ENCODE measurements around the gene PDGFRB. TPM values are rescaled to one million over a fixed set of nuclear protein-coding genes. Genes with fewer than 3 reads are reported as not detected.

The PDGFRB gene
- total RNA-seq, 1 experiment from 2014 or later, result 0.34 TPM

GRCh38 chr5:150068961-150069645 is 86.5 kb downstream of the PDGFRB start:
- no peak overlapping the region for H3K27ac ChIP-seq (ENCODE audit: low read depth, low read length)
- no peak overlapping the region for H3K4me3 ChIP-seq (replicated peaks in 1 of 2; ENCODE audit: low read depth in 1 of 2, low read length in 2 of 2)
- no peak overlapping the region for H2AFZ ChIP-seq (ENCODE audit: low read depth, low read length, poor library complexity, severe bottlenecking)
- ATAC-seq, result no peak
- H4K20me1 ChIP-seq (ENCODE audit: insufficient read depth), result no peaks in the 10 kb centered on the region
- intact Hi-C loops (cut with micrococcal nuclease), result no loop called here
- no peaks in the 10 kb centered on the region for H3K9me2 ChIP-seq (ENCODE audit: insufficient read depth)
- CTCF ChIA-PET, result no interaction called here
- peaks cover 0 to 3% of the 10 kb centered on the region in 2 experiments; a peak in 1 of 4 replicates for H3K4me1 ChIP-seq (ENCODE audit: control insufficient read depth in 1 of 2, insufficient read depth in 2 of 2, low read length in 2 of 2)
- no peak for DNase-seq (ENCODE audit: low read depth, low spot score)
- no peaks in the 10 kb centered on the region for H3K27me3 ChIP-seq (ENCODE audit: insufficient read depth, low read length)
- TF ChIP-seq EZH2phosphoT487 (IDR thresholded peaks at IDR 0.05; ENCODE audit: borderline replicate concordance) (no peak), JUND (IDR thresholded peaks at IDR 0.05) (no peak), SRF (IDR thresholded peaks at IDR 0.05; ENCODE audit: low read depth) (no peak), TCF7L2 (IDR thresholded peaks at IDR 0.05; ENCODE audit: borderline replicate concordance, extremely low read depth, insufficient read depth, insufficient read length) (no peak)
- TF ChIP-seq, protein P1, sequence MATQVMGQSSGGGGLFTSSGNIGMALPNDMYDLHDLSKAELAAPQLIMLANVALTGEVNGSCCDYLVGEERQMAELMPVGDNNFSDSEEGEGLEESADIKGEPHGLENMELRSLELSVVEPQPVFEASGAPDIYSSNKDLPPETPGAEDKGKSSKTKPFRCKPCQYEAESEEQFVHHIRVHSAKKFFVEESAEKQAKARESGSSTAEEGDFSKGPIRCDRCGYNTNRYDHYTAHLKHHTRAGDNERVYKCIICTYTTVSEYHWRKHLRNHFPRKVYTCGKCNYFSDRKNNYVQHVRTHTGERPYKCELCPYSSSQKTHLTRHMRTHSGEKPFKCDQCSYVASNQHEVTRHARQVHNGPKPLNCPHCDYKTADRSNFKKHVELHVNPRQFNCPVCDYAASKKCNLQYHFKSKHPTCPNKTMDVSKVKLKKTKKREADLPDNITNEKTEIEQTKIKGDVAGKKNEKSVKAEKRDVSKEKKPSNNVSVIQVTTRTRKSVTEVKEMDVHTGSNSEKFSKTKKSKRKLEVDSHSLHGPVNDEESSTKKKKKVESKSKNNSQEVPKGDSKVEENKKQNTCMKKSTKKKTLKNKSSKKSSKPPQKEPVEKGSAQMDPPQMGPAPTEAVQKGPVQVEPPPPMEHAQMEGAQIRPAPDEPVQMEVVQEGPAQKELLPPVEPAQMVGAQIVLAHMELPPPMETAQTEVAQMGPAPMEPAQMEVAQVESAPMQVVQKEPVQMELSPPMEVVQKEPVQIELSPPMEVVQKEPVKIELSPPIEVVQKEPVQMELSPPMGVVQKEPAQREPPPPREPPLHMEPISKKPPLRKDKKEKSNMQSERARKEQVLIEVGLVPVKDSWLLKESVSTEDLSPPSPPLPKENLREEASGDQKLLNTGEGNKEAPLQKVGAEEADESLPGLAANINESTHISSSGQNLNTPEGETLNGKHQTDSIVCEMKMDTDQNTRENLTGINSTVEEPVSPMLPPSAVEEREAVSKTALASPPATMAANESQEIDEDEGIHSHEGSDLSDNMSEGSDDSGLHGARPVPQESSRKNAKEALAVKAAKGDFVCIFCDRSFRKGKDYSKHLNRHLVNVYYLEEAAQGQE (IDR thresholded peaks at IDR 0.05; ENCODE audit: low read depth), result no peak
- no peak overlapping the region for H3K9ac ChIP-seq (ENCODE audit: low read length)
- RAD21 ChIA-PET (ENCODE audit: low non-redundant PET in 1 of 2, low total read pairs in 2 of 2, uncharacterized antibody in 2 of 2, unreplicated experiment in 2 of 2), result no interaction called here
- no peaks in the 10 kb centered on the region for H3K36me3 ChIP-seq (ENCODE audit: control insufficient read depth in 1 of 2, insufficient read depth in 2 of 2, low read length in 2 of 2)
- no peaks in the 10 kb centered on the region for H3K79me2 ChIP-seq (ENCODE audit: insufficient read depth, low read length)
- no peak overlapping the region for H3K4me2 ChIP-seq (ENCODE audit: low read length)
- no TSS peak for BruUV-seq (replicated peaks)
- H3K9me3 ChIP-seq (ENCODE audit: control insufficient read depth in 1 of 2, insufficient read depth in 1 of 2, low read depth in 1 of 2, low read length in 2 of 2), result no peaks in the 10 kb centered on the region
- POLR2A ChIA-PET, result no interaction called here

DNA sequence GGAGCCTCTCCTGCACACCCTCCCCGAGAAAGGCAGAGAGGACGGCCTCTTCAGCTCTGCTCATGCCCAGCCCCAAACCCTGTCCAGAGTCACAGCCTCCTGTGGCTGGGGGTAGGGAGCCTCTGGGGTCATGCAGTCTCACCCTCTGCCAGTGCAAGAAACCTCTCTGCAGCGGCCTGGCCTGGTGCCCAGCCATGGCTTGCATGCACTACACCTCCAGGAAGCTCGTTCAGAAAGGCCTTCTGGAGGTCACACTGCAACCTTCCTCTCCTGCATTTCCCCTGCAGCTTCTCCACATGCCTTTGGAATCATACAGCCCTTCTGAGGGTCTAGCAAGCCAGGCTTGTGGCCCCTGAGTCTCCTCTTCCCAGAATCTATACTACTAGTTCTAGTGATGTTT is 87.2 kb downstream of the PDGFRB start:
- H3K4me3 ChIP-seq (replicated peaks in 1 of 2; ENCODE audit: low read depth in 1 of 2, low read length in 2 of 2), result no peak overlapping the region
- ATAC-seq (no peak), DNase-seq (ENCODE audit: low read depth, low spot score) (no peak)
- H3K9me3 ChIP-seq (ENCODE audit: control insufficient read depth in 1 of 2, insufficient read depth in 1 of 2, low read depth in 1 of 2, low read length in 2 of 2), result no peaks in the 10 kb centered on the region
- no peaks in the 10 kb centered on the region for H3K9me2 ChIP-seq (ENCODE audit: insufficient read depth)
- H3K36me3 ChIP-seq (ENCODE audit: control insufficient read depth in 1 of 2, insufficient read depth in 2 of 2, low read length in 2 of 2), result no peaks in the 10 kb centered on the region
- no peak overlapping the region for H3K27ac ChIP-seq (ENCODE audit: low read depth, low read length)
- BruUV-seq (replicated peaks), result no TSS peak
- H4K20me1 ChIP-seq (ENCODE audit: insufficient read depth), result no peaks in the 10 kb centered on the region
- no peak overlapping the region for H2AFZ ChIP-seq (ENCODE audit: low read depth, low read length, poor library complexity, severe bottlenecking)
- CTCF ChIA-PET, result no interaction called here
- no peaks in the 10 kb centered on the region for H3K79me2 ChIP-seq (ENCODE audit: insufficient read depth, low read length)
- H3K4me2 ChIP-seq (ENCODE audit: low read length), result no peak overlapping the region
- H3K9ac ChIP-seq (ENCODE audit: low read length), result no peak overlapping the region
- H3K27me3 ChIP-seq (ENCODE audit: insufficient read depth, low read length), result no peaks in the 10 kb centered on the region
- RAD21 ChIA-PET (ENCODE audit: low non-redundant PET in 1 of 2, low total read pairs in 2 of 2, uncharacterized antibody in 2 of 2, unreplicated experiment in 2 of 2), result no interaction called here
- intact Hi-C loops (cut with micrococcal nuclease), result no loop called here
- POLR2A ChIA-PET, result no interaction called here
- peaks cover 0 to 3% of the 10 kb centered on the region in 2 experiments; a peak in 1 of 4 replicates for H3K4me1 ChIP-seq (ENCODE audit: control insufficient read depth in 1 of 2, insufficient read depth in 2 of 2, low read length in 2 of 2)
- TF ChIP-seq CBX3 (IDR thresholded peaks at IDR 0.05; ENCODE audit: low read depth), result no peak
- TF ChIP-seq RAD21 (IDR thresholded peaks at IDR 0.05; ENCODE audit: low read depth), result no peak
- TF ChIP-seq SP1 (IDR thresholded peaks at IDR 0.05; ENCODE audit: low read depth), result no peak
- no peak for TF ChIP-seq FOSL1 (IDR thresholded peaks at IDR 0.05; ENCODE audit: low read depth)
- no peak for TF ChIP-seq ZFX (IDR thresholded peaks at IDR 0.05)
- TF ChIP-seq, protein P1 (IDR thresholded peaks at IDR 0.05; ENCODE audit: low read depth), result no peak
- no peak for TF ChIP-seq EZH2phosphoT487 (IDR thresholded peaks at IDR 0.05; ENCODE audit: borderline replicate concordance)
- no peak for TF ChIP-seq EZH2 (IDR thresholded peaks at IDR 0.05)

Data from HCT116 (cell line).